Mucosa of stomach (tissue), 1 donor: ENCODE results near the gene USH2A.
"Not testable (repeated sequence)": the region's sequence is repeated elsewhere in the genome, so short reads cannot be mapped to it uniquely, and the experiment has no call there.

ENCODE experiments used
- H3K27me3 ChIP-seq: one replicate; pipeline ENCODE4 v1.7.0; 2013; ENCODE audit warnings: mild to moderate bottlenecking, low read length; ENCODE audit not compliant: control insufficient read depth, insufficient read depth
- H3K36me3 ChIP-seq: one replicate; pipeline ENCODE4 v1.7.0; 2013; ENCODE audit warnings: low read length; ENCODE audit not compliant: control insufficient read depth, insufficient read depth
- H3K4me1 ChIP-seq: one replicate; pipeline ENCODE4 v1.7.0; 2013; ENCODE audit warnings: mild to moderate bottlenecking, low read length; ENCODE audit not compliant: control insufficient read depth, insufficient read depth
- H3K4me3 ChIP-seq: one replicate; pipeline ENCODE4 v1.7.0; 2013; ENCODE audit warnings: low read length
- H3K9ac ChIP-seq: one replicate; pipeline ENCODE4 v1.7.0; 2013; ENCODE audit warnings: mild to moderate bottlenecking, low read length, moderate library complexity
- H3K9me3 ChIP-seq: one replicate; pipeline ENCODE4 v1.7.0; 2013; ENCODE audit warnings: mild to moderate bottlenecking, low read length, moderate library complexity; ENCODE audit not compliant: control insufficient read depth
- donor health status: Pancreatic carcinoma.

The USH2A gene

DNA sequence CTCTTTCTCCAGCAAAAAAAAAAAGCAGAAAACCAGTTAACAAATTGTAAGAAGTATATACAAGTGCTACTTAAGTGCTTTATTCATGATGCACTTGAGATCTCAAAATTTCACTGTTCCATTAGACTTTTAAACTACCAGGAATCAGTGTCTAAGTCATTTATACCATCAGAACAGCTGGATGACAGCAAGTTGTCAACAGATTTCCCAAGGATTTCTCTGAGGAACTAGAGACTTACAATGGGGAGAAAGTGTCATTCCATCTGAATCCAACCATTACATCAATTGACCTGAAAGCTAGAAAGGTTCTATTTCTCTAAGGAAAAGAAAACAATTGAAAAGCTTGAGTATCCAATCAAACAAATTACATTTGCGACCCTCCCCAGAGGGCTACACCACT, 43.8 kb downstream of the USH2A start:
- no peaks in the 10 kb centered on the region for H3K27me3 ChIP-seq
- H3K4me3 ChIP-seq, result no peak overlapping the region
- H3K9me3 ChIP-seq, result no peaks in the 10 kb centered on the region
- no peaks in the 10 kb centered on the region for H3K4me1 ChIP-seq
- no peak overlapping the region for H3K9ac ChIP-seq
- H3K36me3 ChIP-seq, result no peaks in the 10 kb centered on the region

DNA sequence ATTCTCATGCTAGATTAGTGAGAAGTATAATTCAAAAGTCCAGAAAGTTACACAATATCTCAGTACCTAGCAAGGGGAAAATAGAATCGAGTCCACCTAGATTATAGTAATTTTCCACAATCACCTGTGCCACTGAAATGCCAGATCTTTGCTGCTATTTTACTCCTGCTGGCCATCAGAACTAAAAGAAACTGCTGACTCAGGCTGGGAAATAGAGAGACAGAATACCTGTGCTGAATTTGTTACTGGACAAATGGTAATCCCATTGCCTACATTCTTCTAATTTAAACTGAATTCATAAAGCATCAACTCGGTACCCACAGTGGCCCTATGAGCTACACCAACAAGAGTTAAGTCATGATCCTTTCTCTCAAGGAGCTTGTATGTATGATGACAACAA, 55.0 kb downstream of the USH2A start:
- Histone ChIP-seq H3K36me3 (no peaks in the 10 kb centered on the region), H3K4me3 (no peak overlapping the region), H3K9me3 (no peaks in the 10 kb centered on the region), H3K27me3 (no peaks in the 10 kb centered on the region), H3K9ac (no peak overlapping the region), H3K4me1 (no peaks in the 10 kb centered on the region)

DNA sequence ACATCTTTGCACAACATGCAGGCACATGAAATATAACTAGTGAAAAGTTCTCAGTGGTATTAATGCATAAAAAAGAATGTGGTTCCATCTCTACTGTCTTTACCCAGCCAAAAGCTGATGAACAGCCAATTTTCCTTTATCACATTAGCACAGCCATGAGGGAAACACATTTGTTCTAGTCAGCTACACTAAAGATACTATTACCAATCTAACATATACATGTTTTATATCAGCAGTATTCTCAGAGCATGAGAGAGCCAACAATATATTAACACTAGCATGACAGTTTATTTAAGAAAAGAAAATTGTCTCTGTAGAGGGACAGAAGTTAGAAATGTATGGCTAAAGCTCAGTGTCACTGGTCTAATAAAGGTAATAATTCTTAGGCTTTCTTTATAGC, 56.3 kb downstream of the USH2A start:
- Histone ChIP-seq H3K9me3 (no peaks in the 10 kb centered on the region), H3K36me3 (no peaks in the 10 kb centered on the region), H3K4me3 (no peak overlapping the region), H3K4me1 (no peaks in the 10 kb centered on the region), H3K27me3 (no peaks in the 10 kb centered on the region), H3K9ac (no peak overlapping the region)

DNA sequence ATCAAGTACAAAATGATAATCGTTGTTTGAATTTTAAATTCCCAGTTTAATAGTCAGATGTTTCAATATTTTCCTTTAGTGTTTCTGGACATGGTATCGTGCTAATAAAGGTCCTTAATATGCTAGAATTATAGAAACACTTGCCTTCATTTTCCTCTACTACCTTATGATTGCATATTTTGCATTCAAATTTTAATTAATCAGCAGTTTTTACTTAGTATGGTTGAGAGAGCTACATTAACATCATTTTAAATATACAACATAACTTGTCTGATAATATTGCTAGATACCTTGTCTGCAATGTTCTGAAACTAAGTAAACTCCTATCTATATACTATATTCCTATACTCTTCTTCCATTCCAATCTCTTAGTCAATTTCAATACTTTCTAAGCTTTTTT, 66.3 kb downstream of the USH2A start:
- Histone ChIP-seq H3K4me3 (no peak overlapping the region), H3K9ac (no peak overlapping the region), H3K36me3 (no peaks in the 10 kb centered on the region), H3K9me3 (no peaks in the 10 kb centered on the region), H3K27me3 (no peaks in the 10 kb centered on the region), H3K4me1 (no peaks in the 10 kb centered on the region)

DNA sequence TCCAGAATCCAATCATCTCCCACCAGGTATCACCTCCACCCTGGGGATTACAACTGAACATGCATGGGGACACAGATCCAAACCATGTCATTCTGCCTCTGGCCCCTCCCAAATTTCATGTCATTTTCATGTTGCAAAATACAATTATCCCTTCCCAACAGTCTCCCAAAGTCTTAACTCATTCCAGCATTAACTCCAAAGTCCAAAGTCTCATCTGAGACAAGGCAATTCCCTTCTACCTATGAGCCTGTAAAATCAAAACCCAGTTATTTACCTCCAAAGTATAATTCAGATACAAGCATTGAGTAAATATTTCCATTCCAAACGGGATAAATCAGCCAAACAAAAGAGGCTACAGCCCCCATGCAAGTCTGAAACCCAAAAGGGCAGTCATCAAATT, 73.1 kb downstream of the USH2A start:
- no peaks in the 10 kb centered on the region for H3K9me3 ChIP-seq
- no peak overlapping the region for H3K9ac ChIP-seq
- H3K4me1 ChIP-seq, result no peaks in the 10 kb centered on the region
- no peaks in the 10 kb centered on the region for H3K27me3 ChIP-seq
- H3K4me3 ChIP-seq, result no peak overlapping the region
- no peaks in the 10 kb centered on the region for H3K36me3 ChIP-seq

DNA sequence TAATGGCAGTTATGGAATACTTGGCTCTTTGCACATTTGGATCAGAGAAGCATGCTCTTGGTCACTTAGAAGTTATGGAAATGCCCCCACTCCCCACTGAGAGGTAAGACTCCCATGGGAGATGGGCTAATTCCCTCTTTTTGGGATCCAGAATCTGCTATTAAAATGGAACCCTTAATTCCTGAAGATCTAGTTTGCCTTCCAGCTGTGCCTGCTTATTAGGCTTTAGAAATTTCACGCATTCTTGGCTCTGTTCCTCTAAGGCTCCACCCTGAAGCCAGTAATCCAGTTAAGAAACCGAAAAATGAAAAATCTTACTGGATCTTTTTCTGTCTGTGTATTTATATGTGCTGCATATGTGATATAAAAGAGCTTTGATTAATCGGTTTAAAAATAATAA, 76.7 kb downstream of the USH2A start:
- H3K4me1 ChIP-seq, result no peaks in the 10 kb centered on the region

DNA sequence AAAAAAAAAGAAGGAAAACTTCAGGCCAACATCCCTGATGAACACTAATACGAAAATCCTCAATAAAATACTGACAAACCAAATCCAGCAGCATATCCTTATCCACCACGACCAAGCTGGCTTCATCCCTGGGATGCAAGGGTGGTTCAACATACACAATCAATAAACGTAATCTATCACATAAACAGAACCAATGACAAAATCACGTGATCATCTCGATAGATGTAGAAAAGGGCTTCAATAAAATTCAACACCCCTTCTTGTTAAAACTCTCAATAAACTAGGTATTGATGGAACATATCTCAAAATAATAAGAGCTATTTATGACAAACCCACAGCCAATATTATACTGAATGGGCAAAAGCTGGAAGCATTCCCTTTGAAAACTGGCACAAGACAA, 82.7 kb downstream of the USH2A start:
- H3K36me3 ChIP-seq, H3K9ac ChIP-seq, H3K9me3 ChIP-seq, H3K4me3 ChIP-seq, H3K27me3 ChIP-seq, H3K4me1 ChIP-seq: not testable (repeated sequence)

More for the DNA sequence above, 76.7 kb downstream of the USH2A start:
- Histone ChIP-seq H3K36me3 (no peaks in the 10 kb centered on the region), H3K4me3 (no peak overlapping the region), H3K27me3 (no peaks in the 10 kb centered on the region), H3K9me3 (no peaks in the 10 kb centered on the region), H3K9ac (no peak overlapping the region)

DNA sequence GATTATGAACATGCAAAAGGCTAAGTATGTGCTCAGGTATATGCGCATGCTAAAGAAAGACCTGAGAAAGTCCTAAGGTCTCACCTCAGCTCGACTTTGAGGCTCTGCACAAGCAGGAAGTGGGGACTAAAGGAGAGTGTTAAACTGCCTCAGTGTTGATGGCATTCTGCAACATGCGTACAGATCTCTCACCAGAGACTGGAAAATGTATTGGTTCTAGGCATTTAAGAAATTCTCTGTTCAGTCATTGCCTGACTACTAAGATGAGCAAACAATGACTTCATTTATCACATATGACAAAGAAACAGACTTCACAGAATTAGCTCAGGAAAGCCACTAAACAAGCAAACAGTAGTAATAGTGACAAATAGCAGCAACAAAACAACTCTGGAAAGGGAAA, 90.8 kb downstream of the USH2A start:
- no peak overlapping the region for H3K4me3 ChIP-seq
- no peaks in the 10 kb centered on the region for H3K4me1 ChIP-seq
- H3K9me3 ChIP-seq, result no peaks in the 10 kb centered on the region
- H3K9ac ChIP-seq, result no peak overlapping the region
- no peaks in the 10 kb centered on the region for H3K36me3 ChIP-seq
- no peaks in the 10 kb centered on the region for H3K27me3 ChIP-seq

DNA sequence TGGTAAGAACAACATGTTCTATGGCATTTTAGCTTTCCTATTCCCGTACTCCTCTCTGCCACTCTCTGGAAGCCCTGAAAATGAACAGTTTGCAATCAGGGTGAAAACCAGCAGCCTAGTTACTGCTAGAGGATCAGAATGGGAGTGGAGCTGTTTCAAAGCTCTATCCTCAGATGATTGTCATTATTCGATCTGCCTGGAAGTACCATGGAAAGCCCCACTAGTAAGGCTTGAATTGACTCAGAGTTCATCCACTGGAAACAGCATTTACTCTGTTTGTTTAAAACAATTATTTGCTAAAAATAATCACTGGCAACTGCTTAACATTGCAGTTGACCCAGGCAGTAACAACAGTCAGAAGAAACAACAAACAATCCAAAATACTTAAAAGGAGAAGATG, 91.2 kb downstream of the USH2A start:
- Histone ChIP-seq H3K36me3 (no peaks in the 10 kb centered on the region), H3K4me1 (no peaks in the 10 kb centered on the region), H3K9me3 (no peaks in the 10 kb centered on the region), H3K27me3 (no peaks in the 10 kb centered on the region), H3K9ac (no peak overlapping the region), H3K4me3 (no peak overlapping the region)

DNA sequence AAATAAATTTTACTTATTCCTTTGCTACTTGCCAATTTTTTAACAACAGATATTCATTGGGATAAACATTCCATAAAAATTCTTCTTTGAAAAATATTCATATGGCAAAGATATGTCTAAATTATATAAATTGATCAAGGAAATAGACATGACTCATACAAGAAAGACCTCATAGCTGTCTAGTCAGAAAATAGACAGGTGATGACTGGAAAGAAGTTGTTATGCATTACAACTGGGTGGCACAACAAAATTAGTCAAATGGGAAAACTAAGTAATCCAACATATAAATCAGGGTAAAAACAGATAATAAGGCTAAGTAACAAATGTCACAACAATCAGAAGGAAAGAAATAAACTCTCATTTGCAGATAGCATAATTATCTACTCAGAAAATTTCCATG, 92.0 kb downstream of the USH2A start:
- no peak overlapping the region for H3K9ac ChIP-seq
- no peaks in the 10 kb centered on the region for H3K36me3 ChIP-seq
- no peak overlapping the region for H3K4me3 ChIP-seq
- H3K27me3 ChIP-seq, result no peaks in the 10 kb centered on the region
- no peaks in the 10 kb centered on the region for H3K4me1 ChIP-seq
- no peaks in the 10 kb centered on the region for H3K9me3 ChIP-seq

DNA sequence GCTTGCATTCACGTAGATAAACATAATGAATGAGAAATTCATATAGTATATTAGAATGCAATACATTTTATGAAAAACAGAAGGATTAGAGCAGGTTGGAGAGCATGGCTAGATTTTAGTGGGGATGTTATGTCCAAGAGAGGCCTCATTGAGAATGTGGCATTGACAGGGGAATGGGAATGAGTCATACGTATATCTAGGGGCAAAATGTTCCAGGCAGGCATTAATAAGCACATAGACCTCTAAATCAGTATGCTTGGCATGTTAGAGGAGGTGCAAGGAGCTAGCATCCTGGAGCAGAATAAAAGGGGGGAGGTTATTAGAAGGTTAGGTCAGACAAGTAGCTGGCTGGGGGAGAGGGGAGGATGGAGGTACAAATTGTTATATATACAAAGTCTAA, 93.0 kb downstream of the USH2A start:
- Histone ChIP-seq H3K4me3 (no peak overlapping the region), H3K4me1 (no peaks in the 10 kb centered on the region), H3K36me3 (no peaks in the 10 kb centered on the region), H3K9ac (no peak overlapping the region), H3K27me3 (no peaks in the 10 kb centered on the region), H3K9me3 (no peaks in the 10 kb centered on the region)

DNA sequence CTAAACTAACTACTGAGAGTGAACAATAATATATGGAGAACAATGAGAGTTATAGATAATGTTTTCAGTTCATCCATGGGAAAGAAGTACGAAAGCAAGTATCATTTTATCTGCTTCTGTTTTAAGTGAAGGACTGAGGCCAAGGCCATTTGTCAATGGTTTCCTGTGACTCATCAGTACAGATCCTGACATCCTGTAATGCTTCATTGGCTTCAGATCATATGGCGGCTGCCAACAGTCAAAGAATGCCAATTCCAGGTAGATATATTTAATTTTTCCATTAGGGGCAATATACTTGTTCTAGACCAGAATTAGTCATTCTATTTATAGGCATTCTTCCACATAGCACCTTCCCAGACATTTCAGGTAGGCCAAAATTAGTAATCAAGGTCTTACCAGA, 97.3 kb downstream of the USH2A start:
- H3K4me1 ChIP-seq, result no peaks in the 10 kb centered on the region
- H3K9me3 ChIP-seq, result no peaks in the 10 kb centered on the region
- H3K9ac ChIP-seq, result no peak overlapping the region
- H3K4me3 ChIP-seq, result no peak overlapping the region
- no peaks in the 10 kb centered on the region for H3K36me3 ChIP-seq
- H3K27me3 ChIP-seq, result no peaks in the 10 kb centered on the region

DNA sequence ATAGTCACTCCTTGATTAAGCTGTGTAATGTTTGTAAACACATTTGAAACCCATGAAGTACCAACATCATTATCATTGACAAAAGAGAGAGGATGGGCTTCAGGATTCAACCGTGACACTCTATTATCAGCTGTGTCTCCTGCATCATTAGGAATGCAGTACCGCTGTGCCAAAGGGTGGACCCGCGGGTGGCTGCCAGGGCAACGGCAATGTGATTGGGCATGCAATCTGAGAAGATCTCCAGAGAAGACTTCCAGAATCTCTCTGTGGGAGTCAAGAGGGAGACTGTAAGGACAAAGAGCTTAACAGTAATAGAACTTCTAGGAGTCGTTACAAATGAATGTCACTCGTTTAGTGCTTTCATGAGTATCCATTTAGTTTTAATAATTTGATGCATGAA, 97.9 kb downstream of the USH2A start:
- no peaks in the 10 kb centered on the region for H3K9me3 ChIP-seq
- no peak overlapping the region for H3K9ac ChIP-seq
- H3K27me3 ChIP-seq, result no peaks in the 10 kb centered on the region
- H3K4me3 ChIP-seq, result no peak overlapping the region
- no peaks in the 10 kb centered on the region for H3K36me3 ChIP-seq
- H3K4me1 ChIP-seq, result no peaks in the 10 kb centered on the region
